HG02870 (cell line): ENCODE results near the gene VWF.

ENCODE experiments used
- ATAC-seq: cut with Tn5 transposase; IDR thresholded peaks from one replicate; pipeline ENCODE4 v1.9.1; 2021; ENCODE audit warnings: mild to moderate bottlenecking, moderate library complexity; ENCODE audit not compliant: unreplicated experiment

The VWF gene

DNA sequence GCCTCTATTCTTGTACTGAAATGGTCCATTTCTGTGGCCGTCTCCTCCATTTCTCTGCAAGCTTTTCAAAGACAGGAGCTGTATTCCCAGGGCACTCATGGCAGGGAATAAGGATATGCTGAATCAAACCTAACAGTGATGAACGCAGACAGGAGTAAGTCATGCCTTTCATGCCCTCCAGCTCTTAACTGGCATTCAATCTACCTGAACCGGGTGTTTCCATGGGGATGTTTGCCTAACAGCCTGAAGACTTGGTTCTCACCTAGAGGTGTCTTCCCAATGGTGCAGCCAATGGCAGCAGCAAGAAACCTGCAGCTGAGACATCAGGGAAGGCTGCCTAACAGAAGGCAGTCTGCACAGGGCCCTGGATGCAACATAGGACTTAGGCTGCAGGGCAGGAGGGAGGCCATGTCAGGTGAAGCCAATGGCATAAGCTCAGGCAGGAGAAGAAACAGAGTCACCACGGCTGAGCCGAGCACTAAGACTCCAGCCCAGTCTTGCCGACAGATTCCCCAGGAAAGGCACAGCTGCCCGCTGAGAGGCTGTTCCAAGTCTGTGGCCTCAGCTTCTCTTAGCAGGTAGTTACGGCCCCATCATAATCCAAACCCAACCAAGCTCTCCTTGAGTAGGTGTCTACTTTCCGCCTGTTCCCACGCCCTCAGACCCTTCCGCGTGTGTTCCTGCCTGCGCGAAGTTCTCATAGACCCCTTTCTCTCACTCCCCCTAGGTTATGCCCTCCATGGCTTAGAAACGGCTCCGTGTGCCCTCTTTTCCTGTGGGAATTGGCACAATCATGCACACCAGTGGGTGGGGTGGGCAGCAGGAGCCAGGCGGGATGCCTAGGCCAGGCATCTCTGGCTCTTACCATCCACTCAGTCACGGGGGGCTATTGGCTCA, 44.1 kb downstream of the VWF start:
- no peak for ATAC-seq

DNA sequence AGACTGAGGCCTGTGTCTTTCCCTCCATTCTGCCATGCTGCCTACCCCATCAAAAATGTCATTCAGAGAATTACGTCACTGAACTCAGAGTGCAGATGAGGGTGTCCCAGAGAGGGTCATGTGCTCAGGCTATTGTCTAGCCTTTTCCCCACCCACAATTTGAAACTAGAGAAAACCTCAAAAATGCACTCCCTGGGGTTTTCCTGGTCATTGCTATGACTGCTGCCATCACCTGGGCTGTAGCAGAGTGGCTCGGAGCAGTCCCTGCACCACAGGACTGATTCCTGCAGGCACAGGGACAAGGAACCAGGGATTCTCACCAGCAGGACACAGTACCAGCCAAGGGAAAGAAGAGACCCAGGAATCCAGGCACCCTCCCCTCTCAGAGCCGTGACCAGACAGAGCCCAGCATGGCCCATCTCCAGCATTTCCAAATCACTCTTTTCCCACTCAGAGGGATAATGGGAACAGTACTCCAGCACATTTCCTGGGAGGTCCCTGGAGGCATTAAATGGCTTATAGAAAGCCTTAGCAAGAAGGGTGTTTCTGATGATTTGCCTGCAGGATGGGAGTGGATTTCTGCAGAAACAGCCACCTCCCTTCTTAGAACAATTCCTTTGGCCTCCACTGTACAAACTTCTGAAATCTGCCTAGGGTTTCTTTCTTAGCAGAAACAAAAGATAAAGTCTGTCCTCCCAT, 45.9 kb downstream of the VWF start:
- no peak for ATAC-seq

DNA sequence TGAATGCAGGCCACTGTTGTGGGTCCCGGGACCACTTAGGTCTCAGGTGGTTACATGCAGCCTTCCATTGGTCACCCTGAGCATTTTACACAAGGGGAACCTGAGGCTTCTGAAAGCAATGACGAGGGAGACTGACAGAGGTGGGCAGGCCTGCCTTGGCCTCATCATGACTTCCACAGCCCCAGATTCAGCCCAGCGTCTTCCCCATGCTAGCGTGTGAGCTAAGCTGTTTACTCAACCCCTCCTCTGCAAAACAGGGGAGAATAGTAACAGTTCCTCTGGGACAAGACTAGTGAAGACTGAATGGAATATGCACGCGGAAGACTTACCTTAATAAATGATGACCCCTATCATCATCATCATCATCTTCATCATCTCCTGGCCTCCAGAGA, 46.8 kb downstream of the VWF start:
- ATAC-seq, result no peak

DNA sequence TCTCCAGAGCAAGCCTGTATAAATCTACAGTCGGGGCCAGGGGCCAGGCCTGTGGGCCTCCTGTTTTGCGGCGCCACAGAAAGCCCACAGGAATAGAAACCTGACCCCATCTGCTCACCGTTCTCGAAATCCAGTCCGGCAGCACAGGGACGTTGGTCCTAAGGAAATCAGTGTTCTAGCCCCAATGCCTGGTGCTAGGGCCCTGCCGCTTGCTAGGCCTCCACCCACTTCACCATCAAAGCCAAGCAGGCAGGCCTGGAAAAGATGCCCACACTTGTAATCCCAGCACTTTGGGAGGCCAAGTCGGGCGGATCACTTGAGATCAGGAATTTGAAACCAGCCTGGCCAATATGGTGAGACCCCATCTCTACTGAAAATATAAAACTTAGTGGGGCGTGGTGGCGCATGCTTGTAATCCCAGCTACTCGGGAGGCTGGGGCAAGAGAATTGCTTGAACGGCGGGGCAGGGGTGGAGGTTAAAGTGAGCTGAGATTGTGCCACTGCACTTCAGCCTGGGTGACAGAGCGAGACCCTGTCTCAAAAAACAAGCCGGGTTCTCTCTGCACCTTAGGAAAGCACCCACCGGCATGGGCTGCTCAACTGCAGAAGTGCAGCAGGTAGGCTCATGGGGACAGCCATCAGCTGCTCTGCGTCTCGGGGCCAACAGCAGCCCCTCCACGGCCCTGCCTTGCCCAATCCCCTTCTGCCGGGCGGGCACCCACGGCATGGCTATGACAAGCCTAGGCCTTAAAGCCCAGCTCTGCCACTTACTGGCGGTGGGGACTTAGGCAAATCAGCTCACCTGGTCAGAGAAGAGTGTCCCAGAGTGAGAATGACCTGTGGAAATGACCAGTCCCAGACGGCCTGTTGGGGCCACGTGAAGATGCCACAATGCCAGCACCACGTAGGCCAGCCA, 47.4 kb downstream of the VWF start:
- ATAC-seq, result no peak

DNA sequence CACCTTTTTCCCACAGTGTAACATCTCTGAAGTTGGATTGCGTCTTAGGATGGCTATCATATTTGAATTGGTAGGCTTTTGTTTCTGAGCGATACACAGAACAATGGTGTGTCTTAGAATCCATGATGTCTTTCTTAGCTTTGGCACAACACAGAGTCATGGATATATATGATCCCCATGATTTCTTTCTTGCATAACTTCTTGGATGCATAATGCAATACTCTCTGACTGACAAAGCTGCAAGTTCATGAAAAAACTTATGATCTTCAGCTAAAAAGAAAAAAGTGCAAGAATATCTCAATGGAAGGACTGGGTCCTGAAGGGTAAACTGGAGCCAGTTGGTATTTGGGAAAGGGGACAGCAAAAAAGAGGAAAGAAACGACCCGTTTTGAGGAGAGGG, 48.1 kb downstream of the VWF start:
- no peak for ATAC-seq

DNA sequence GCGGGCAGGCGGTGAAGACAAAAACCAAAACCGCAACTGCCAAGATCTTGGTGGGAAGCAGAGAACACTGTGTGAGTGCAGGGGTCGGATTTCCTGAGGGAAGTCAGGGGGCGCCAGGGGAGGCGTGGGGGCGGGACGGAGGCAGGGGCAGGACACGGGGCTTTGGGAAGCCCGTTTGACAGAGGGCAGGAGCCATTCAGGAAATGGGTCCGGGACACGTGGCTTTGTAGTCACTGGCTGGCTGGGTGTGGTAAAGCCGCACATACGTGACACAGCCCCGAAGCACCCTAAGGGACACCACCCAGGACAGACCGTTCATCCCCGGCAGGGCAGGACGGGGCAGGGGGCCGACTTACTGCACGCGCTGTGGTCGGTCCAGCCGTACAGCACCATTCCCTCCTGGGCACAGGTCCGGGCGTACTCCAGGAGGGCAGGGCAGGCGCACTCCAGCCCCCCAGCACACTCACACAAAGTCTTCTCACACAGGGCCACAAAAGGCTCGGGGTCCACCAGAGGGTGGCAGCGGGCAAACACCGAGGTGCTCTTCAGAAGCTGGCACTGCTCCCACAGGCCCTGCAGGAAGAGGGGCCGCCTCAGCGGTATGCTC, 49.4 kb downstream of the VWF start:
- no peak for ATAC-seq

DNA sequence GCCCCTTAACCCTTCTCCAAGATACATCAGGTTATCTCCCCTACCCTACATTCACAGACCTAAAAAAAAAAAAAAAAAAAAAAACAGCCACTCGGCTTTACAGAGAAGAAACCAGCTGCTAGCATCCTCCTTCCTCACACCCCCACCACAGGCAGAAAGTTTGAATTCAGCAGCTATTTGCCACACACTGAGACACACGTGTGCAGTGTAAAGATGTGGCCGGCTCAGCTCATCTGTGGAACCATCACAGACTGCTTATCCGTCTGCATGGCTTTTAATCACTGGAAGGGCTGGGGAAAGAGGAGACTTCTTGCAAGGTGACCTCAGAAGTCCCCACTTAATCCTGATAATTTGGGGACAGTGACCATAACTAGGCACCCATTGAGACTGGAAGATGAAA, 50.0 kb downstream of the VWF start:
- no peak for ATAC-seq

DNA sequence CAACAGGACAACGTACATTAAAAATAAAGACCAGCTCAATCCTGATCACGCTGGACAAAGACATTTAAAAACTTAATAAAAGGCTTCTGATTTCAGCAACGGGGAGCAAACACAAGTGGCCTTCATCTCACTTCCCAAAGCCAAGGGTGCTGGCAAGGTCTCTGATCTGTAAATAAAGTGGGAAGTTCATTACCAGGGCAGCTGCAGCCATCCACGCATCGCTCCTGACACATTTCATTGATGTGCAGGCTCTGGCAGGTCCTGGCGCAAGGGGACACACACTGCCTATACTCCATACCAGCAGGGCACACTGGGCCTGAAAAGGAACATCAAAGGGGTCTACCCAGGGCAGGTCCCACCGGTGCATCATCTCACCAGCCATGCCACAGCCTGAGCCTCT, 51.0 kb downstream of the VWF start:
- no peak for ATAC-seq

DNA sequence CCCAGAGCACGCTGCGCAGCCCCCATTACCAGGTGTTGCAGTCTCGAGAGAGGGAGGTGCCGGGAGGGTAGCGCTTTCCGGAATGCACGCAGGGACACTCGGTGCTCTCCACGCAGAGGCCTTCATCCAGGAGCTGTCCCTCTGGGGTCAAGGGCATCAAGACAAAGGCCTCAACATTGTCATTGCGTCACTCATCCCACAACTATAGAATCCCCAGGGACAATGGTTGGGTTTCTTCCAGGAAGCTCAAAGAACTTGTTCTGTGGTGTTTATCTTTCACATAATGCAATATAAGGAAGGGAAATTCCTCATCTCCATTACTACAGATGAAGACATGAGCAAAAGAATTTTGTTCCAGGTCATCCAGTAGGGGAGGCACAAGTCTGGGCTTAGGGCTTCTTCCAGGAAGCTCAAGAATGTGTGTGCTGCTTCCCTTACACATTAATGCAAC, 52.1 kb downstream of the VWF start:
- ATAC-seq, result no peak

DNA sequence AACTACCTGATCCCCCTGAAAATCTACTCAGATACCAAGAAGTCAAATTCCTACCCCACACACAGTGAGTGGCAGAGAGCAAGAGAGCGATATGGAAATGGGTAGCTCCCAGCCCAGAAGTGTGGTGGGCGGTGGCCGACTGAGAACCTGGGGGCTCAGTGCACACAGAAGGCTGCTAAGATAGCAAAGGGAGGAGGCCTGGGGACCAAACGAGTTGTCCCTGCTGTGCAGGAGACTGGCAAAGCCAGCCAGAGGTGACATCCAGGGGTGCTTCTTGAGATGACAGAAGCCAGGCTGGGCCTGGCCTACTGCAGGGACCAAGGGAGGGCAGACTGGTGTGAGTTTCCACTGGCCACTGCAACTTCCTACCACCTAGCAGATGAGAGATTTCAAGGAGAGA, 52.9 kb downstream of the VWF start:
- ATAC-seq, result no peak

DNA sequence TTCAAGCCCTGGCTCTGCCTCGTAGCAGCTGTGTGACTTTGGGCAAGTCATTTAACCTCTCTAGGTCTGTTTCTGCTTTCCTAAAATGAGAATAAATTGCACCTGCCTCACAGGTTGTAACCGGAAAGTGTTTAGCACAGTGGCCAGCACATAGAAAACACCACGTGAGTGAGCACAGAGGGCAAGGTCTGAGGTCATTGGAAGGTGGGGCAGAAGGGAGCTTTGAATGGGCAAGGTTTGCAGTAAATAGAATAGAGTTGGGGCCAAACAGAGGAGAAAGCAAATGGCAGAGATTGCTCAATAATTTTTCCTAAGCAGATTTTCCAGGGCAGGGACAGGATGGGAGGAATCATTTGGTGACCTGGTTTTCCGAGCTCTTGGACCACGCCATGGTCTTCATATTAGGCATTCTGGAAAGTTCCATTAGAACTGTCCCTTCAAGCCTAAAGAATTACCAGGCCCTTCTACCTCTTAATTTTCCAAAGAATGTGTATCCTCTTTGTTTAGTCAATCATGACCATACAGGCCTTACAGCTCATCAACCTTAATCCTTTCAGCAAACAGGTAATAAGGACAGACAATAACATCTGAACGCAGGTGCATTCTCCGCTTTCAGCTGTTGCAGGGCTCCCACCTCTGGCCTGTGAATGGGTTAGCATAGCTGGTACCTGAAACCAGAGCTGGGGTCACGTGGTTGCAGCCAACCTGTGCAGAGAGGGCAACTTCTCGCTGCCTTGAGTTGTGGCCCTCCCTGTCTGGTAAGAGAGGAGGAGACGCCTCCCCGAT, 53.8 kb downstream of the VWF start:
- ATAC-seq, result no peak

DNA sequence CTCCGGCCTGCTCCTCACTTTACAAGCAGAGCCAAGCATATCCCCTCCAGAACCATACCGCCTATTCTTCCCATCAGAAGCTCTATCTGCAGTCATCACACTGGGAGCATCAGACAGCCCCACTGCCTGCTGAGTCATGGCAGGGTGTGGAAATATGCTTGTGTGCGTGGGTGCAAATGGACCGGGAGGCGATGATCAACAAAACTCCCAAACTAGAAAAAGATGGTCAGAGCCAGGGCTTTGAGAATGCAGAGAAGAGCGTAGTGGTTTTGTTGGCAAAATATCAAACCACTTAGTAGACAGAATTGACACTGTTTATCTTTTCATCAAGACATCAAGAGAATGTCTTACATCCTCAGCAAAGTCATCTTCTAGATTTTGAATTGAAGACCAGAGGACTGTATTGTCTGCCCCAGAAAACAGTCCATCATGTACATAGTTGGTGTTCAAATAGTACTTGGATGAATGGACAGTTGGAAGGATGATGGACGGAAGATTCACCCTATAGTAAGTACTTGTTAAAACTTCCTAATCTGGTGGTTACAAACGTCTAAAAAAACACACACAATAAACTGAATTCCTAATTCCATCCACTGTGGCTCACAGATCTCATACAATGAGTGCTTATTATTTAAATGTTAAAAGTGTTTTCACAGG, 54.9 kb downstream of the VWF start:
- no peak for ATAC-seq

DNA sequence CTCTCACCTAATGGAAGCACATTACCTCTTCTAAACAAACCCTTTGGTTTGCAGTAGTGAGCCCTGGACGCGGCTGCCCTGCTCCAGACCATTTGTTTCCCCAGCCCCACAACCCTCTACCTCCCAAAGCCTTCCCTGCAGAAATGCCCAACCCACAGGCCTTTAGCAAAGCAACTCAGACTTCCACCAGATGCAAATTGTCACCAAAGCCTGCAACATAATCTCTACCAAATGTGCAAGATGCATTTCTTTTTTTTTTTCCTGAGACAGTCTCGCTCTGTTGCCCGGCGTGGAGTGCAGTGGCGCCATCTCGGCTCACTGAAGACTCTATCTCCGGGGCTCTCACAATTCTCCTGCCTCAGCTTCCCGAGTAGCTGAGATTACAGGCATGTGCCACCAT, 56.2 kb downstream of the VWF start:
- ATAC-seq, result no peak

DNA sequence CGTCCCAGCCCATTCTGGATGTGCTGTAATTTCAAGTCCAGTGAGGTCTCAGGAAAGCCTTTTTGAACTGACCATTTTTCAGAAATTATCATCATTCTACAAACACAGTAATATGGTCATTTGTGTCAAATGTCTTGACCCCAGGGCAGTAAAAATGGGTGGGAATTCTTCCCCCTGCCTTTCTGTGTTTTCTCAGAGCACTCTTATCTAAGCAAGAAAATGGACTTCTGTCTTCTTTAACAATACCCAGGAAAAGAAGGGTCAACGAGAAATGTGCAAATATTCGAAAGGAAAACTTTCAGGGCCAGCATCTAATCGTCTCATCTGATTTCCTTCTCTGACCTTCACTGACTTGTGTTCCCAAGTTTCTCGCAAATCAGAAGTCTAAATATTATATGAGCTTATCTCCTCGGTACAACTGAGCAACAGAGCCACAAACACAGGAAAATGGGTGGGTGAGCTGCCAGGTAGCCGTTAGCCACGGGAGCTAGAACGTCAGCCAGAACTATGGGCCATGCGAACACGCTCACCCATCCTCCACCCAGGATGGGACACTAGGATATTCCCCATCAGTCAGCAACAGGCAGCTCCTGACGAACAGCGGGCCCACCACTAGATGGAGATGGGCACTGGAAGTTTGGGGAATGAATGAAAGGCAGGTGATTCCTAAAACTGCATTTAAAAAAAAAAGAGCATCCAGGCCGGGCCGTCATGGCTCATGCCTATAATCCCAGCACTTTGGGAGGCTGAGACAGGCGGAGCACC, 57.1 kb downstream of the VWF start:
- ATAC-seq, result no peak

DNA sequence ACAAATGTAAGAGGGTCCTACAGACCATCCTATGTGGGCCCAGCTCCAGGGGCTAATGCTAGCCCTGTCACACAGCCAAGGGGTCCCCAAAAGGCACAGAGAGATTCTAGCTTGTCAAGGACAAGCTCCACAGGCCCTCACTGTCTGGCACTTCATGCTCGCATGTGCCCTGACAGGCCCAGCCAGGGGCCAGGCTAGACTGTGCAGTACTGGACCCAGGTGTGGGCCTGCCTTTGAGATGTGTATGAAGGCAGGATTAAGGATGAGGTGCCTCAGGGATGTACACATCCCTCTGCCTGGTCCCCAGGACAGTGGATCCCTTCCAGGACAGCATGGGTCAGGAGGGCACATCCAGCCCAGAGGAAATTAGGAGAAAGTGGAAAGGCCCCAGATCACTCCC, 57.8 kb downstream of the VWF start:
- no peak for ATAC-seq

DNA sequence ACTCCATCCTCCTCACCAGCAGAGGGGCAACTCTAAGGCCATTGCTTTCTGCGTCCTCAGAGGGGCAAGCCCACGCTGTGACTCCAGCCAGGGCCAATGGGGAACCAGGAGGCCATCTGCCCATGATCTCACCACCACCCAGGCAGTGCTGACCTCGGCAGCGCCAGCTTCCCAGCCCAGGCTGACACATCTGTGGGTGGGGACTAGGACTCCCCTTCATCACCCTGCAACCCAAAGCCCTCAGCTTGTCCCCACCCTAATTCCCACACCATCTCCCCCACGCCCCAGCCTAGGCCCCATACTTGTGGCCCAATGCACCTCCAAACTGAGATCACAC, 58.6 kb downstream of the VWF start:
- ATAC-seq, result no peak

DNA sequence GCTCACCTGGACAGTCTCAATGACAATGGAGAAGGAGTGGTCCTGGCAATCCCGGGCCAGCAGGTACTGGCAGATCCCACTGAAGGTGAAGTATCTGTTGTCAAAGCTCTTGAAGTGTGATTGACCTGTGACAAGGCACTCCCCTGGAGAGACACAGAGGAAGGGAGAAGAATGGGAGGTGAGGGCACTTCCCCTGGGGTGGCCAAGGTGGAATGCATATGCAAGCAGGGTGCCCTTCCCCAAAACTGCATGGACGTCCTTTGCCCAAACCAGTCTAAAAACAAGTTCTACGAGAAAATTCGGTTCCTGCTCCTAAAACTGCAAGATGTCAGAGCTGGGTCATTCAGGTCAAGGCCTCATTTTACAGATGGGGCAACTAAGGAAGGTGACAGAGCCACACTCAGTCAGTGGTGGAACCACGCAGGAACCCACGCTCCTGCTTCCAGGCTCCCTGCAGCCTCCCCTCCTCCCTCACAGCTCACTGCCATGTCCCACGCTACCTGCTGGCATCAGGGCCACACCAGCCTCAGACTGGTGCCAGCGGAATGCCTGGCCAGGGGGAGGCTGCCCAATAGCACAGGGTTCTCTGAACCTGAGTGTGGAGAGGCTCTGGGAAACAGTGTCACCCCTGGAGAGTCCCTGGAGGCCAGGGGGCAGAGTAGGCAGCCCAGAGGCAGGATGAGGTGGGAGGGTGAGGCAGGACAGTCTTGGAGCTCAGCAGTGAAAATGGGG, 59.2 kb downstream of the VWF start:
- ATAC-seq, result no peak
